B cell (primary cell): Measurements from ENCODE around the gene GLI1. TPM values are rescaled to one million over a fixed set of nuclear protein-coding genes. Genes with fewer than 3 reads are reported as not detected.
A peak's percentile ranks its signal among the peaks of the same experiment; 100 is the strongest.

Experiments used
- ATAC-seq: fragments of 200-7000 bp; cut with Tn5 transposase; one replicate; pipeline ENCODE4 v1.10.0; 2021; ENCODE audit warnings: low read depth, mild to moderate bottlenecking, moderate number of reproducible peaks, moderate library complexity
- CTCF ChIA-PET: fragments of 350-600 bp; sonication (Branson Sonifier 250); formaldehyde crosslinking; loops from one replicate; lab custom pipeline; 2021; ENCODE audit warnings: antibody characterized with exemption, inconsistent platforms; lab: Charles Lee
- POLR2A ChIA-PET: fragments of 350-600 bp; sonication (Branson Sonifier 250); formaldehyde crosslinking; loops from one replicate; lab custom pipeline; 2021; ENCODE audit warnings: antibody characterized with exemption; lab: Charles Lee
- DNase-seq: peaks from one replicate; pipeline ENCODE4 v3.0.0; 2013
- H2AFZ ChIP-seq: 2 replicates; pipeline ENCODE4 v1.6.1; 2012; ENCODE audit warnings: mild to moderate bottlenecking, low read depth, low read length; ENCODE audit not compliant: insufficient read depth, poor library complexity, severe bottlenecking
- H3K27ac ChIP-seq, 2 donors: 1 replicate in 1 of 2; 2 replicates in 1 of 2; pipeline ENCODE4 v1.5.1; 2012 to 2013; ENCODE audit warnings: low read length in 2 of 2, mild to moderate bottlenecking in 2 of 2, moderate library complexity in 1 of 2
- H3K27me3 ChIP-seq, 4 experiments: fragments of 200-600 bp in 1 of 4; sonication (generic) in 1 of 4; replicated peaks in 1 of 4; 1 replicate in 2 of 4; 2 replicates in 2 of 4; pipeline versions ENCODE4 v1.6.1 to v1.7.0; 2013 to 2016; ENCODE audit warnings: low read length in 3 of 4, mild to moderate bottlenecking in 2 of 4, mixed read lengths in 1 of 4, moderate library complexity in 1 of 4; ENCODE audit not compliant: insufficient read depth in 4 of 4, control insufficient read depth in 3 of 4; ENCODE audit errors: control extremely low read depth in 1 of 4
- H3K36me3 ChIP-seq, 2 experiments: replicated peaks in 1 of 2; 1 replicate in 1 of 2; 2 replicates in 1 of 2; pipeline versions ENCODE4 v1.6.1 to v1.7.1; 2013; ENCODE audit warnings: low read length in 1 of 2; ENCODE audit not compliant: insufficient read depth in 2 of 2, control insufficient read depth in 1 of 2; ENCODE audit errors: control extremely low read depth in 1 of 2, extremely low read depth in 1 of 2
- H3K4me1 ChIP-seq, 2 donors: fragments of 200-600 bp in 1 of 2; sonication (generic) in 1 of 2; 1 replicate in 1 of 2; 2 replicates in 1 of 2; pipeline versions ENCODE4 v1.5.1 to v1.6.1; 2013 to 2017; ENCODE audit warnings: low read length in 2 of 2; ENCODE audit not compliant: control insufficient read depth in 2 of 2, insufficient read depth in 2 of 2
- H3K4me2 ChIP-seq: replicated peaks from 2 replicates; pipeline ENCODE3; 2012; ENCODE audit warnings: mild to moderate bottlenecking, low read depth, low read length; ENCODE audit not compliant: poor library complexity, severe bottlenecking
- H3K4me3 ChIP-seq, 5 experiments: fragments of 200-600 bp in 1 of 5; sonication (generic) in 1 of 5; 1 replicate in 3 of 5; 2 replicates in 2 of 5; pipeline versions ENCODE4 v1.5.1 to v1.7.0; 2011 to 2016; ENCODE audit warnings: low read length in 4 of 5, mild to moderate bottlenecking in 4 of 5, low read depth in 2 of 5, control low read depth in 1 of 5, moderate library complexity in 1 of 5; ENCODE audit not compliant: insufficient read depth in 1 of 5; ENCODE audit errors: control extremely low read depth in 1 of 5, extremely low read depth in 1 of 5
- H3K79me2 ChIP-seq: fragments of 200-600 bp; sonication (generic); one replicate; pipeline ENCODE4 v1.6.0; 2016; ENCODE audit warnings: low read length; ENCODE audit not compliant: control insufficient read depth, insufficient read depth
- H3K9ac ChIP-seq: fragments of 200-600 bp; sonication (generic); 2 replicates; pipeline ENCODE4 v1.6.1; 2017; ENCODE audit warnings: mild to moderate bottlenecking, low read length, moderate library complexity
- H3K9me3 ChIP-seq, 3 donors: one replicate each; pipeline versions ENCODE4 v1.6.1 to v1.7.1; 2013; ENCODE audit warnings: low read length in 2 of 3; ENCODE audit not compliant: control insufficient read depth in 2 of 3, insufficient read depth in 1 of 3; ENCODE audit errors: control extremely low read depth in 1 of 3
- H4K20me1 ChIP-seq: 2 replicates; pipeline ENCODE4 v1.6.0; 2012; ENCODE audit warnings: mild to moderate bottlenecking, low read length; ENCODE audit not compliant: insufficient read depth, control insufficient read depth, poor library complexity, severe bottlenecking
- H3K27ac Mint-ChIP-seq: one replicate; pipeline ENCODE4 v1.8.0; 2021; ENCODE audit warnings: mixed read lengths
- H3K27me3 Mint-ChIP-seq: one replicate; pipeline ENCODE4 v1.8.0; 2021; ENCODE audit warnings: mixed read lengths
- H3K4me1 Mint-ChIP-seq: one replicate; pipeline ENCODE4 v1.8.0; 2021; ENCODE audit warnings: mixed read lengths
- H3K4me3 Mint-ChIP-seq: one replicate; pipeline ENCODE4 v1.8.0; 2021; ENCODE audit warnings: mixed read lengths
- H3K9me3 Mint-ChIP-seq: one replicate; pipeline ENCODE4 v1.8.0; 2022; ENCODE audit warnings: mixed read lengths; ENCODE audit not compliant: insufficient read depth
- CTCF ChIP-seq: fragments of 200-600 bp; IDR thresholded peaks from one replicate; pipeline ENCODE4 v1.8.0; 2022; ENCODE audit warnings: antibody characterized with exemption, mild to moderate bottlenecking
- EZH2 ChIP-seq: IDR thresholded peaks from 2 replicates; pipeline ENCODE4 v1.6.1; 2012; ENCODE audit warnings: borderline replicate concordance, low read depth, mild to moderate bottlenecking, moderate library complexity, low read length; ENCODE audit not compliant: insufficient read depth, poor library complexity, severe bottlenecking
- WGBS: methylation state at CpG from one replicate; pipeline ENCODE4 v1.1.5; 2013; ENCODE audit warnings: missing lambda C conversion rate; ENCODE audit not compliant: insufficient coverage; 5-methylcytosine and 5-hydroxymethylcytosine counted together
- intact Hi-C: fragments of 100-400 bp; cut with micrococcal nuclease; formaldehyde crosslinking; loops from one replicate; pipeline ENCODE4 v1.10.0; 2022
- polyA plus RNA-seq: library from polyadenylated mRNA; depleted of rRNA; stranded (reverse); fragments of >200 nt; gene quantifications from 2 replicates; pipeline ENCODE4 v1.2.3, GENCODE V29; 2012
- total RNA-seq, 2 donors: library from RNA; stranded (reverse); fragments of 120-200 nt in 1 of 2; gene quantifications; 1 replicate in 1 of 2; 2 replicates in 1 of 2; pipeline versions ENCODE4 v1.2.3 to v1.2.4, GENCODE V29; 2013 to 2022

The GLI1 gene
- total and polyA plus RNA-seq, 2 donors (not counting 1 experiment from before 2014, with no cell fraction given) = 4.1 to 5.4 TPM

- Histone ChIP-seq H3K4me1 (peaks cover 63 to 84% of the 10 kb centered on the region in 2 donors), H3K36me3 (peaks cover 2 to 36% of the 10 kb centered on the region in 2 experiments), H3K4me2 (peak overlapping the region; percentile 95), H3K27ac (peak overlapping the region; percentile 91 to 99), H4K20me1 (peaks cover 23% of the 10 kb centered on the region), H3K79me2 (peaks cover 72% of the 10 kb centered on the region), H3K9ac (peak overlapping the region; percentile 88), H2AFZ (peak overlapping the region; percentile 43), H3K9me3 (no peaks in the 10 kb centered on the region), H3K4me3 (peak overlapping the region; percentile 78 to 94 (median 85)), H3K27me3 (no peaks in the 10 kb centered on the region)
- ChIA-PET POLR2A (interaction anchor here (0.5 to 5.3 kb wide), 8 partner anchors 10 to 724 kb away, joined by 3 to 39 read pairs (median 4); partner anchors contain the start of genes DDIT3 and PRIM1), CTCF (interaction anchor here (0.9 to 10.4 kb wide), 9 partner anchors 10 to 168 kb away, joined by 3 to 166 read pairs (median 5); partner anchors contain the start of genes DDIT3, GLI1, INHBE and MARS1)
- ATAC-seq (peak; percentile 25), DNase-seq (peak; percentile 65)
- TF ChIP-seq CTCF (peak; percentile 87), EZH2 (no peak)
- intact Hi-C loops = loop anchor here (1.0 to 5.0 kb wide), 2 partner anchors 14 to 146 kb away; no protein-coding TSS in a partner anchor
- Mint-ChIP-seq H3K4me3 (peak overlapping the region; percentile 99), H3K27me3 (no peaks in the 10 kb centered on the region), H3K27ac (peak overlapping the region; percentile 98), H3K4me1 (peaks cover 81% of the 10 kb centered on the region), H3K9me3 (no peaks in the 10 kb centered on the region)
- WGBS = 2% methylated on average over 18 of the region's 29 CpGs
Observed at GRCh38 chr12:57476162-57476992, 16.8 kb downstream of the GLI1 start.
